ENCODE measurements around the gene SUPT4H1.

SUPT4H1 gene

GRCh38 chr17:58330997-58331814 is 20.8 kb downstream of the SUPT4H1 start:
- peak overlapping the region; percentile 97 for H3K4me3 ChIP-seq (ENCODE audit: low read depth, low read length)
- TF ChIP-seq CTCF (IDR thresholded peaks at IDR 0.05; ENCODE audit: borderline replicate concordance, insufficient read depth, low read depth, low read length) = no peak

GRCh38 chr17:58330538-58330996 is 21.4 kb downstream of the SUPT4H1 start:
- no peak for TF ChIP-seq CTCF (IDR thresholded peaks at IDR 0.05; ENCODE audit: borderline replicate concordance, insufficient read depth, low read depth, low read length)
- peak overlapping the region; percentile 97 for H3K4me3 ChIP-seq (ENCODE audit: low read depth, low read length)

GRCh38 chr17:58329810-58330537 is 22.0 kb downstream of the SUPT4H1 start:
- TF ChIP-seq CTCF (IDR thresholded peaks at IDR 0.05; ENCODE audit: borderline replicate concordance, insufficient read depth, low read depth, low read length) = no peak
- H3K4me3 ChIP-seq (ENCODE audit: low read depth, low read length) = peak overlapping the region; percentile 97

GRCh38 chr17:58329035-58329809 is 22.8 kb downstream of the SUPT4H1 start:
- peak; percentile 71 for TF ChIP-seq CTCF (IDR thresholded peaks at IDR 0.05; ENCODE audit: borderline replicate concordance, insufficient read depth, low read depth, low read length)
- peak overlapping the region; percentile 34 for H3K4me3 ChIP-seq (ENCODE audit: low read depth, low read length)

GRCh38 chr17:58328195-58329034 is 23.6 kb downstream of the SUPT4H1 start, which contains the start of gene TSPOAP1:
Gene TSPOAP1, minus strand, starts transcription at chr17:58328795. Its CDS starts 875 bp downstream, at chr17:58327920.
- peak within 1 kb of the TSS; percentile 34 for H3K4me3 ChIP-seq (ENCODE audit: low read depth, low read length)
- TF ChIP-seq CTCF (IDR thresholded peaks at IDR 0.05; ENCODE audit: borderline replicate concordance, insufficient read depth, low read depth, low read length) = no peak
